Measurements from ENCODE around the gene PPP1R8.

DNA sequence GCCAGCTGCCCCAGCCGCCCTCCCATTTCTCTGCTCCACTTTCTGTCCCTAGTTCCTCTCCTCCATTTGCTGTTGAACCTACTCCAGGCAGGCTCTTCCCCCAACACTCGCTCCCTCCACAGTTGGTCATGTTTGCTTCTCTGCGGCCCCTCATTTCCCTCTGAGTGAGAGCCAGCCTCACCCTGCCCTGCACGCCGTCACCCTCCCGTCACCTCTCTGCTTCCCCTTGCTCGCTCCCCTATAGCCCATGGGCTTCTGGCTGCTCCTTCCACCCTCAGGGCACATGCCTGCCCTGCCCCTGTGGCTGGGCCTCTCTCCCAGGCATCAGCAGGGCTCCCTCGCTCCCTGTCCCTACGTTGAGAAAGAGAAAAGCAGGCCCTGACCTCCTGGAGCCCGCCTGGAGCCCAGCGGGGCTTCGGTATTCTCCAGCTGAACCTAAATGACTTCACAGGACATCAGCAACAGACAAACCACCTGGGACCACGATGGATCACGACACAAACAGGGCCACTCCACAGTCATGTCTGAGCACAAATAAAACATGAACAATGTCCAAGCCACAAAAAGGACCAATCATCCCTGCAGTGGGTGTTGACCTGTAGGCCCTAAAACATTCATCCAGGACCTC lies 28.5 kb downstream of the PPP1R8 start:
- no peak for TF ChIP-seq TCF7 (IDR thresholded peaks at IDR 0.05; ENCODE audit: borderline replicate concordance)
- TF ChIP-seq EZH2 (IDR thresholded peaks at IDR 0.05; ENCODE audit: borderline replicate concordance, control insufficient read depth, low read depth, low read length), result no peak
- TF ChIP-seq, protein P1, sequence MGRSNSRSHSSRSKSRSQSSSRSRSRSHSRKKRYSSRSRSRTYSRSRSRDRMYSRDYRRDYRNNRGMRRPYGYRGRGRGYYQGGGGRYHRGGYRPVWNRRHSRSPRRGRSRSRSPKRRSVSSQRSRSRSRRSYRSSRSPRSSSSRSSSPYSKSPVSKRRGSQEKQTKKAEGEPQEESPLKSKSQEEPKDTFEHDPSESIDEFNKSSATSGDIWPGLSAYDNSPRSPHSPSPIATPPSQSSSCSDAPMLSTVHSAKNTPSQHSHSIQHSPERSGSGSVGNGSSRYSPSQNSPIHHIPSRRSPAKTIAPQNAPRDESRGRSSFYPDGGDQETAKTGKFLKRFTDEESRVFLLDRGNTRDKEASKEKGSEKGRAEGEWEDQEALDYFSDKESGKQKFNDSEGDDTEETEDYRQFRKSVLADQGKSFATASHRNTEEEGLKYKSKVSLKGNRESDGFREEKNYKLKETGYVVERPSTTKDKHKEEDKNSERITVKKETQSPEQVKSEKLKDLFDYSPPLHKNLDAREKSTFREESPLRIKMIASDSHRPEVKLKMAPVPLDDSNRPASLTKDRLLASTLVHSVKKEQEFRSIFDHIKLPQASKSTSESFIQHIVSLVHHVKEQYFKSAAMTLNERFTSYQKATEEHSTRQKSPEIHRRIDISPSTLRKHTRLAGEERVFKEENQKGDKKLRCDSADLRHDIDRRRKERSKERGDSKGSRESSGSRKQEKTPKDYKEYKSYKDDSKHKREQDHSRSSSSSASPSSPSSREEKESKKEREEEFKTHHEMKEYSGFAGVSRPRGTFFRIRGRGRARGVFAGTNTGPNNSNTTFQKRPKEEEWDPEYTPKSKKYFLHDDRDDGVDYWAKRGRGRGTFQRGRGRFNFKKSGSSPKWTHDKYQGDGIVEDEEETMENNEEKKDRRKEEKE (IDR thresholded peaks at IDR 0.05), result no peak
- no peak for TF ChIP-seq CBX3 (IDR thresholded peaks at IDR 0.05; ENCODE audit: borderline replicate concordance, low read depth)
- no peak for TF ChIP-seq BHLHE40 (IDR thresholded peaks at IDR 0.05; ENCODE audit: borderline replicate concordance in 1 of 2, low read depth in 2 of 2, low read length in 1 of 2)
- TF ChIP-seq, protein P2, sequence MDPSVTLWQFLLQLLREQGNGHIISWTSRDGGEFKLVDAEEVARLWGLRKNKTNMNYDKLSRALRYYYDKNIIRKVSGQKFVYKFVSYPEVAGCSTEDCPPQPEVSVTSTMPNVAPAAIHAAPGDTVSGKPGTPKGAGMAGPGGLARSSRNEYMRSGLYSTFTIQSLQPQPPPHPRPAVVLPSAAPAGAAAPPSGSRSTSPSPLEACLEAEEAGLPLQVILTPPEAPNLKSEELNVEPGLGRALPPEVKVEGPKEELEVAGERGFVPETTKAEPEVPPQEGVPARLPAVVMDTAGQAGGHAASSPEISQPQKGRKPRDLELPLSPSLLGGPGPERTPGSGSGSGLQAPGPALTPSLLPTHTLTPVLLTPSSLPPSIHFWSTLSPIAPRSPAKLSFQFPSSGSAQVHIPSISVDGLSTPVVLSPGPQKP (IDR thresholded peaks at IDR 0.05; ENCODE audit: low read depth, low read length), result no peak
- no peak for TF ChIP-seq POLR2A (IDR thresholded peaks at IDR 0.05; ENCODE audit: low read depth, low read length)
- no peak for TF ChIP-seq NBN (IDR thresholded peaks at IDR 0.05)
- no peak for TF ChIP-seq NR2C1 (IDR thresholded peaks at IDR 0.05)
- no peak for TF ChIP-seq JUND (IDR thresholded peaks at IDR 0.05; ENCODE audit: low read depth, low read length)
- TF ChIP-seq ESRRA (IDR thresholded peaks at IDR 0.05; ENCODE audit: low read length), result no peak
